IPS-15b (cell line): ENCODE results near the gene PNPO.
A peak's percentile ranks its signal among the peaks of the same experiment; 100 is the strongest.

Experiments
- H3K27me3 ChIP-seq: one replicate; pipeline ENCODE4 v1.6.1; 2013; ENCODE audit warnings: low read length; ENCODE audit not compliant: control insufficient read depth, insufficient read depth
- H3K36me3 ChIP-seq: one replicate; pipeline ENCODE4 v1.6.1; 2013; ENCODE audit warnings: low read length; ENCODE audit not compliant: control insufficient read depth, insufficient read depth
- H3K4me1 ChIP-seq: one replicate; pipeline ENCODE4 v1.6.1; 2013; ENCODE audit warnings: mild to moderate bottlenecking, low read length; ENCODE audit not compliant: control insufficient read depth, insufficient read depth
- H3K4me3 ChIP-seq: one replicate; pipeline ENCODE4 v1.5.1; 2013; ENCODE audit warnings: low read depth, low read length
- H3K9ac ChIP-seq: one replicate; pipeline ENCODE4 v1.6.1; 2013; ENCODE audit warnings: low read depth, mild to moderate bottlenecking, low read length
- H3K9me3 ChIP-seq: one replicate; pipeline ENCODE4 v1.6.1; 2013; ENCODE audit warnings: mild to moderate bottlenecking, low read length; ENCODE audit not compliant: control insufficient read depth, insufficient read depth

The PNPO gene

GRCh38 chr17:47969930-47970724 is 28.8 kb downstream of the PNPO start:
- Histone ChIP-seq H3K9me3 (no peaks in the 10 kb centered on the region), H3K36me3 (peaks cover 15% of the 10 kb centered on the region), H3K9ac (no peak overlapping the region), H3K4me3 (peak overlapping the region; percentile 45), H3K27me3 (peaks cover 2% of the 10 kb centered on the region), H3K4me1 (peaks cover 4% of the 10 kb centered on the region)

GRCh38 chr17:47970725-47971499 is 29.5 kb downstream of the PNPO start, which contains the start of gene CDK5RAP3:
CDK5RAP3 (plus strand) TSS chr17:47971113; CDS start chr17:47971147, 34 bp downstream.
- Histone ChIP-seq H3K9ac (peak within 1 kb of the TSS; percentile 83), H3K27me3 (peaks cover 2% of the 10 kb centered on the region), H3K4me1 (peaks cover 4% of the 10 kb centered on the region), H3K36me3 (peaks cover 23% of the 10 kb centered on the region), H3K4me3 (peak within 1 kb of the TSS; percentile 91), H3K9me3 (no peaks in the 10 kb centered on the region)

GRCh38 chr17:47973541-47973940 is 32.2 kb downstream of the PNPO start:
- H3K9me3 ChIP-seq = no peaks in the 10 kb centered on the region
- H3K4me3 ChIP-seq = no peak overlapping the region
- peaks cover 2% of the 10 kb centered on the region for H3K27me3 ChIP-seq
- H3K36me3 ChIP-seq = peaks cover 32% of the 10 kb centered on the region
- peaks cover 4% of the 10 kb centered on the region for H3K4me1 ChIP-seq
- H3K9ac ChIP-seq = no peak overlapping the region

GRCh38 chr17:47975189-47975822 is 33.9 kb downstream of the PNPO start:
- no peaks in the 10 kb centered on the region for H3K27me3 ChIP-seq
- no peak overlapping the region for H3K4me3 ChIP-seq
- H3K4me1 ChIP-seq = peaks cover 2% of the 10 kb centered on the region
- H3K9me3 ChIP-seq = no peaks in the 10 kb centered on the region
- H3K9ac ChIP-seq = no peak overlapping the region
- peaks cover 45% of the 10 kb centered on the region for H3K36me3 ChIP-seq

- Histone ChIP-seq H3K4me1 (no peaks in the 10 kb centered on the region), H3K36me3 (peaks cover 49% of the 10 kb centered on the region), H3K9me3 (no peaks in the 10 kb centered on the region), H3K27me3 (no peaks in the 10 kb centered on the region), H3K4me3 (no peak overlapping the region), H3K9ac (no peak overlapping the region)
Observed at GRCh38 chr17:47975823-47976205, 34.4 kb downstream of the PNPO start.

GRCh38 chr17:47978324-47978723 is 37.0 kb downstream of the PNPO start:
- Histone ChIP-seq H3K4me1 (no peaks in the 10 kb centered on the region), H3K9ac (no peak overlapping the region), H3K9me3 (no peaks in the 10 kb centered on the region), H3K36me3 (peaks cover 60% of the 10 kb centered on the region), H3K4me3 (no peak overlapping the region), H3K27me3 (no peaks in the 10 kb centered on the region)

GRCh38 chr17:47980541-47980940 is 39.2 kb downstream of the PNPO start:
- Histone ChIP-seq H3K4me3 (no peak overlapping the region), H3K36me3 (peaks cover 46% of the 10 kb centered on the region), H3K27me3 (no peaks in the 10 kb centered on the region), H3K9ac (no peak overlapping the region), H3K4me1 (no peaks in the 10 kb centered on the region), H3K9me3 (no peaks in the 10 kb centered on the region)

- H3K4me1 ChIP-seq = no peaks in the 10 kb centered on the region
Observed at GRCh38 chr17:47981462-47981861, 40.1 kb downstream of the PNPO start.

GRCh38 chr17:47982091-47982617 is 40.8 kb downstream of the PNPO start:
- Histone ChIP-seq H3K4me1 (peaks cover 2% of the 10 kb centered on the region), H3K4me3 (no peak overlapping the region), H3K9me3 (no peaks in the 10 kb centered on the region), H3K9ac (no peak overlapping the region), H3K27me3 (no peaks in the 10 kb centered on the region), H3K36me3 (peaks cover 40% of the 10 kb centered on the region)

More at GRCh38 chr17:47981462-47981861, 40.1 kb downstream of the PNPO start:
- Histone ChIP-seq H3K4me3 (no peak overlapping the region), H3K9me3 (no peaks in the 10 kb centered on the region), H3K36me3 (peaks cover 40% of the 10 kb centered on the region), H3K9ac (no peak overlapping the region), H3K27me3 (no peaks in the 10 kb centered on the region)

- no peak overlapping the region for H3K4me3 ChIP-seq
- H3K36me3 ChIP-seq = peaks cover 36% of the 10 kb centered on the region
Observed at GRCh38 chr17:47982645-47983390, 41.4 kb downstream of the PNPO start.

More at GRCh38 chr17:47982645-47983390, 41.4 kb downstream of the PNPO start:
- H3K4me1 ChIP-seq = peaks cover 7% of the 10 kb centered on the region
- H3K9ac ChIP-seq = no peak overlapping the region
- no peaks in the 10 kb centered on the region for H3K9me3 ChIP-seq
- no peaks in the 10 kb centered on the region for H3K27me3 ChIP-seq
